Peyer's patch (tissue), 4 donors: ENCODE data around the gene SH3BGRL. TPM values are rescaled to one million over a fixed set of nuclear protein-coding genes. Genes with fewer than 3 reads are reported as not detected.

Experiments used
- DNase-seq, 3 donors: peaks; one replicate each; pipeline ENCODE4 v3.0.0-alpha.2; 2017 to 2019
- H3K27ac ChIP-seq, 4 donors: fragments of 200-600 bp; sonication (generic); one replicate each; pipeline ENCODE4 v1.5.1; 2016 to 2019
- H3K27me3 ChIP-seq, 2 donors: fragments of 200-600 bp; sonication (generic); one replicate each; pipeline ENCODE4 v1.5.1; 2019
- H3K36me3 ChIP-seq, 3 donors: fragments of 200-600 bp; sonication (generic); one replicate each; pipeline ENCODE4 v1.5.1; 2016 to 2019
- H3K4me1 ChIP-seq, 4 donors: fragments of 200-600 bp; sonication (generic); one replicate each; pipeline ENCODE4 v1.5.1; 2016 to 2019
- H3K4me3 ChIP-seq, 4 donors: fragments of 200-600 bp; sonication (generic); 1 replicate in 3 of 4; 2 replicates in 1 of 4; pipeline ENCODE4 v1.5.1; 2016 to 2019; ENCODE audit warnings: mild to moderate bottlenecking in 1 of 4
- H3K9me3 ChIP-seq, 4 donors: fragments of 200-600 bp; sonication (generic); one replicate each; pipeline ENCODE4 v1.5.1; 2016 to 2019; ENCODE audit warnings: mild to moderate bottlenecking in 1 of 4
- CTCF ChIP-seq, 6 experiments: fragments of 450-650 bp in 4 of 6; fragments of 200-600 bp in 2 of 6; sonication (generic) in 1 of 6; IDR thresholded peaks; one replicate each; pipeline ENCODE4 v1.5.1; 2017 to 2019; ENCODE audit warnings: antibody characterized with exemption in 6 of 6, mild to moderate bottlenecking in 3 of 6, moderate library complexity in 1 of 6
- POLR2A ChIP-seq, 2 donors: fragments of 450-650 bp; IDR thresholded peaks; one replicate each; pipeline ENCODE4 v1.5.1; 2017; ENCODE audit warnings: antibody characterized with exemption in 2 of 2, mild to moderate bottlenecking in 2 of 2, moderate library complexity in 2 of 2
- total RNA-seq, 4 donors: library from RNA; depleted of rRNA; stranded (reverse); fragments of >200 nt; gene quantifications; one replicate each; pipeline ENCODE4 v1.1.0, GENCODE V29; 2016

The SH3BGRL gene
- 100 to 1,000 TPM in 1 of 4 donors, 10 to 100 TPM in 3; 44.9 to 139 (median 69.2) TPM for total RNA-seq

GRCh38 chrX:81201671-81202455 lies at the start of gene SH3BGRL, which contains the start of gene HMGN5:
Gene SH3BGRL, plus strand, starts transcription at chrX:81202102. Its CDS starts 99 bp downstream, at chrX:81202201.
Gene HMGN5, minus strand, starts transcription at chrX:81201913. Its CDS starts 80,364 bp downstream, at chrX:81121549.
- Histone ChIP-seq H3K4me3 (peak within 1 kb of the TSS; percentile 41 to 72 (median 56)), H3K4me1 (no peaks in the 10 kb centered on the region), H3K27ac (peak within 1 kb of the TSS; percentile 72 to 78 (median 78)), H3K27me3 (no peaks in the 10 kb centered on the region), H3K9me3 (no peaks in the 10 kb centered on the region), H3K36me3 (no peaks in the 10 kb centered on the region)
- peak; percentile 9 to 15 for TF ChIP-seq POLR2A (IDR thresholded peaks at IDR 0.05)
- TF ChIP-seq CTCF (IDR thresholded peaks at IDR 0.05): peak in 3 of 6 experiments; percentile 28 to 41 (median 31)
- DNase-seq: peak; percentile 75 to 88 (median 75)

- TF ChIP-seq POLR2A (IDR thresholded peaks at IDR 0.05): no peak
- Histone ChIP-seq H3K9me3 (no peaks in the 10 kb centered on the region), H3K4me3 (no peak overlapping the region), H3K27ac (no peak overlapping the region), H3K36me3 (no peaks in the 10 kb centered on the region), H3K27me3 (no peaks in the 10 kb centered on the region), H3K4me1 (no peaks in the 10 kb centered on the region)
- DNase-seq: no peak
Measured at GRCh38 chrX:81168391-81168790, 33.5 kb upstream of the SH3BGRL start.

GRCh38 chrX:81174286-81174685 lies 27.6 kb upstream of the SH3BGRL start:
- DNase-seq: no peak

GRCh38 chrX:81195259-81195658 lies 6.6 kb upstream of the SH3BGRL start:
- Histone ChIP-seq H3K36me3 (no peaks in the 10 kb centered on the region), H3K27me3 (no peaks in the 10 kb centered on the region), H3K4me3 (no peak overlapping the region), H3K9me3 (no peaks in the 10 kb centered on the region), H3K4me1 (no peaks in the 10 kb centered on the region), H3K27ac (no peak overlapping the region)
- TF ChIP-seq POLR2A (IDR thresholded peaks at IDR 0.05) (no peak), CTCF (IDR thresholded peaks at IDR 0.05) (no peak)
- no peak for DNase-seq

More at GRCh38 chrX:81174286-81174685, 27.6 kb upstream of the SH3BGRL start:
- no peaks in the 10 kb centered on the region for H3K4me1 ChIP-seq
- H3K27ac ChIP-seq: no peak overlapping the region
- TF ChIP-seq POLR2A (IDR thresholded peaks at IDR 0.05): no peak
- TF ChIP-seq CTCF (IDR thresholded peaks at IDR 0.05): peak in 4 of 6 experiments; percentile 14 to 42 (median 40)
- no peaks in the 10 kb centered on the region for H3K27me3 ChIP-seq
- no peak overlapping the region for H3K4me3 ChIP-seq
- no peaks in the 10 kb centered on the region for H3K36me3 ChIP-seq
- no peaks in the 10 kb centered on the region for H3K9me3 ChIP-seq

- Histone ChIP-seq H3K36me3 (no peaks in the 10 kb centered on the region), H3K4me3 (no peak overlapping the region), H3K27me3 (no peaks in the 10 kb centered on the region), H3K4me1 (no peaks in the 10 kb centered on the region), H3K9me3 (no peaks in the 10 kb centered on the region), H3K27ac (no peak overlapping the region)
- peak in 5 of 6 experiments; percentile 16 to 59 (median 52) for TF ChIP-seq CTCF (IDR thresholded peaks at IDR 0.05)
- no peak for TF ChIP-seq POLR2A (IDR thresholded peaks at IDR 0.05)
- peak in 2 of 3 donors; percentile 58 to 85 for DNase-seq
Measured at GRCh38 chrX:81195712-81196111, 6.2 kb upstream of the SH3BGRL start.

GRCh38 chrX:81201071-81201470 lies 831 bp upstream of the SH3BGRL start:
- no peaks in the 10 kb centered on the region for H3K9me3 ChIP-seq
- peak overlapping the region; percentile 41 to 72 (median 56) for H3K4me3 ChIP-seq
- no peaks in the 10 kb centered on the region for H3K27me3 ChIP-seq
- no peaks in the 10 kb centered on the region for H3K4me1 ChIP-seq
- DNase-seq: no peak
- H3K27ac ChIP-seq: peak overlapping the region; percentile 72 to 78 (median 78)
- no peaks in the 10 kb centered on the region for H3K36me3 ChIP-seq
- TF ChIP-seq CTCF (IDR thresholded peaks at IDR 0.05): no peak
- TF ChIP-seq POLR2A (IDR thresholded peaks at IDR 0.05): no peak
